GM19328 (cell line): ENCODE measurements around the gene GLUL.

Experiments
- ATAC-seq: cut with Tn5 transposase; IDR thresholded peaks from one replicate; pipeline ENCODE4 v1.9.1; 2021; ENCODE audit warnings: mild to moderate bottlenecking, moderate library complexity; ENCODE audit not compliant: unreplicated experiment

Gene GLUL

DNA sequence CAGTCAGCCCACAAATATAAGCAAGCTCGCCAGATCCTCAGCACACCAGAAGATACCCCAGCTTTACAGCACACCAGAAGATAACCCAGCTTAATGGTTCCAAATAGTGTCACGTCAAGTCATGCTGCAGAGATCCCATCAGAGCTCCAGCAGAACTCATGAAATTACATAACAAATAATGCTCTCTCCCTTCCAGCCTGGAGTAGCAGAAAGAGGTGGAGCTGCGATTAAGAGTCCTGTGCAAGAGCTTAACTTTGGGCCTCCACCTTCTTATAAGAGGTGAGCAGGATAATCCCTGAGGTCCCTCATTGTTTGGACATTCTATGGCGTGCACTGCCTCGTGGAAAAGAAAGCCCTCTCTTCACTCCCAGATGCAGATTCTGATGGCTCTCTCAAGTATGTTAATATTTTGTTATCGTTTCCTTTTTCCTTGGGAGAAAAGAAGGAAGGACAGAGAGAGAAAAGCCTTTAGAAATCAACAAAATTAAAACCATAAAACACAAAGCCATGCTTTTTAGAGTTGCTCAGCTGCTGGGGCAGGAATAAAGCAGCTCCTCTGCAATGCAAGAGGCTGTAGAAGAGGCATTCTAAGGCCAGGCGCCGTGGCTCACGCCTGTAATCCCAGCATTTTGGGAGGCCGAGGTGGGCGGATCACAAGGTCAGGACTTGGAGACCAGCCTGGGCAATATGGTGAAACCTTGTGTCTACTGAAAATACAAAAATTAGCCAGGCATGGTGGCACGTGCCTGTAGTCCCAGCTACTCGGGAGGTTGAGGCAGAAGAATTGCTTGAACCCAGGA lies 59.1 kb downstream of the GLUL start:
- no peak for ATAC-seq
